ENCODE measurements around the gene EPAS1.

Gene EPAS1

DNA sequence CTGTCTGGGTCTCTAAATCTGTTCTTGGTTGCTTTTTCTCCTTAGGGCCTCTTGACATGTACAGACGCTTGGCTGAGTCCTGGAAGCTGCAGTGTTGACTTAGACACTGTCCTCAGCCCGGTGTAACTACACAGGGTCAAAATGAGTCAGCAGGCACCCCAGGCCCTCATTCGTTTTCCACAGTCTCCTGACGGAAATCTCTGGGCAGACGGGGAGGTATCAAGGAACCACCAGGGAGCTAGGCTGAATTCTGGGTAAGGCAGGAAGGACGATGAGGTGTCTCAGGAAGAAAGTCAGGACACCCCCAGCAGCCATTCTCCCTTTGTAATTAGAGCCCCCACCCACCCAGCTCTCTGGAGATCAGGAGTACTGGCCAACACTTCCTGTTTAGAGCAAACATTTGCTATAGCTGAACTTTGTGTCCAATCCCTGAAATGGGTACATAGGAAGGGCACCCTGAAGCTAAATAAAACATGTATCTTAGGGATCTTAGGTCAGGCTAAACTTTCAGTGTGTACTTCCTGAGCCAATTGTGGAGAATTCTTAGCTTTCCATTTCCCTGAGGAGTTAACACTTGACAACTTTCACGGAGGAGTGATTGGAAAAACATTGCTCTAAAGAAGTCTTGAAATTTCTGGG, 23.9 kb upstream of the EPAS1 start:
- Histone ChIP-seq H3K4me1 (peaks cover 0 to 8% (median 7%) of the 10 kb centered on the region in 4 donors), H3K9me3 (no peaks in the 10 kb centered on the region), H3K4me3 (no peak overlapping the region), H3K36me3 (no peaks in the 10 kb centered on the region), H3K27ac (no peak overlapping the region), H3K27me3 (no peaks in the 10 kb centered on the region)
- no peak for DNase-seq
- no peak for TF ChIP-seq CTCF (IDR thresholded peaks at IDR 0.05)
- intact Hi-C loops (cut with DNase I; ENCODE audit: low total_unique reads), result no loop called here

- intact Hi-C loops (cut with DNase I; ENCODE audit: low total_unique reads), result no loop called here
These were observed 23.3 kb upstream of the EPAS1 start for GRCh38 chr2:46273919-46274318.

GRCh38 chr2:46274586-46274985, 22.6 kb upstream of the EPAS1 start:
- H3K27ac ChIP-seq, result no peak overlapping the region
- H3K9me3 ChIP-seq, result no peaks in the 10 kb centered on the region
- H3K4me3 ChIP-seq, result no peak overlapping the region
- peaks cover 0 to 8% (median 7%) of the 10 kb centered on the region in 4 donors for H3K4me1 ChIP-seq
- TF ChIP-seq CTCF (IDR thresholded peaks at IDR 0.05), result no peak
- no peaks in the 10 kb centered on the region for H3K36me3 ChIP-seq
- H3K27me3 ChIP-seq, result no peaks in the 10 kb centered on the region
- intact Hi-C loops (cut with DNase I; ENCODE audit: low total_unique reads), result no loop called here
- no peak for DNase-seq

More at GRCh38 chr2:46273919-46274318, 23.3 kb upstream of the EPAS1 start:
- no peak overlapping the region for H3K4me3 ChIP-seq
- no peaks in the 10 kb centered on the region for H3K9me3 ChIP-seq
- no peaks in the 10 kb centered on the region for H3K36me3 ChIP-seq
- DNase-seq, result no peak
- H3K4me1 ChIP-seq, result peaks cover 0 to 8% (median 7%) of the 10 kb centered on the region in 4 donors
- no peak for TF ChIP-seq CTCF (IDR thresholded peaks at IDR 0.05)
- H3K27ac ChIP-seq, result no peak overlapping the region
- no peaks in the 10 kb centered on the region for H3K27me3 ChIP-seq

- intact Hi-C loops (cut with DNase I; ENCODE audit: low total_unique reads), result no loop called here
- Histone ChIP-seq H3K4me3 (no peak overlapping the region), H3K36me3 (no peaks in the 10 kb centered on the region), H3K27me3 (no peaks in the 10 kb centered on the region), H3K9me3 (no peaks in the 10 kb centered on the region), H3K4me1 (peaks cover 0 to 7% (median 6%) of the 10 kb centered on the region in 4 donors), H3K27ac (no peak overlapping the region)
- DNase-seq, result peak; percentile 63 to 75
- no peak for TF ChIP-seq CTCF (IDR thresholded peaks at IDR 0.05)
These were observed 21.2 kb upstream of the EPAS1 start for GRCh38 chr2:46275995-46276394.

- H3K4me1 ChIP-seq, result peaks cover 0 to 7% (median 6%) of the 10 kb centered on the region in 4 donors
- no peak overlapping the region for H3K4me3 ChIP-seq
- no peak overlapping the region for H3K27ac ChIP-seq
- H3K9me3 ChIP-seq, result no peaks in the 10 kb centered on the region
- DNase-seq, result no peak
- TF ChIP-seq CTCF (IDR thresholded peaks at IDR 0.05), result no peak
- H3K36me3 ChIP-seq, result no peaks in the 10 kb centered on the region
- intact Hi-C loops (cut with DNase I; ENCODE audit: low total_unique reads), result no loop called here
- H3K27me3 ChIP-seq, result no peaks in the 10 kb centered on the region
These were observed 20.6 kb upstream of the EPAS1 start for GRCh38 chr2:46276642-46277041.

Data from tibial artery (tissue), 4 donors.